SK-N-SH (cell line): Measurements from ENCODE around the gene UBE2S. TPM values are rescaled to one million over a fixed set of nuclear protein-coding genes. Genes with fewer than 3 reads are reported as not detected.

Source experiments
- CTCF ChIA-PET: fragments of 300-600, 350-600 bp; formaldehyde crosslinking; extraction: SDS; loops from one replicate; lab custom pipeline; 2021; lab: Yijun Ruan, JAX
- POLR2A ChIA-PET: fragments of 350-600 bp; sonication (Branson Sonifier 250); formaldehyde crosslinking; extraction: SDS; loops from one replicate; lab custom pipeline; 2020; ENCODE audit warnings: antibody characterized with exemption, inconsistent platforms; lab: Yijun Ruan, JAX
- DNase-seq: peaks from one replicate; pipeline ENCODE4 v3.0.0; 2012
- H2AFZ ChIP-seq: fragments of 200-600 bp; sonication (generic); 2 replicates; pipeline ENCODE4 v1.8.1; 2016; ENCODE audit warnings: antibody characterized with exemption, mild to moderate bottlenecking, low read depth
- H3F3A ChIP-seq: fragments of 200-600 bp; sonication (generic); replicated peaks from 2 replicates; pipeline ENCODE3; 2016; ENCODE audit warnings: antibody characterized with exemption, mild to moderate bottlenecking; ENCODE audit not compliant: insufficient read depth
- H3K27ac ChIP-seq, 2 experiments: fragments of 200-500 bp in 1 of 2; fragments of 200-600 bp in 1 of 2; sonication (Bioruptor generic) in 1 of 2; sonication (generic), shearing (Covaris generic) in 1 of 2; 2 replicates each; pipeline versions ENCODE4 v1.5.1 to v1.6.1; 2014 to 2016; ENCODE audit warnings: low read depth in 2 of 2, inconsistent platforms in 1 of 2, low read length in 1 of 2, mild to moderate bottlenecking in 1 of 2, mixed read lengths in 1 of 2
- H3K27me3 ChIP-seq: fragments of 200-600 bp; sonication (generic), shearing (Covaris generic); 2 replicates; pipeline ENCODE4 v1.6.1; 2016; ENCODE audit warnings: mixed run types; ENCODE audit not compliant: insufficient read depth
- H3K36me3 ChIP-seq, 2 experiments: fragments of 200-500 bp in 1 of 2; fragments of 200-600 bp in 1 of 2; sonication (Bioruptor generic) in 1 of 2; sonication (generic) in 1 of 2; replicated peaks in 1 of 2; 2 replicates each; pipeline versions ENCODE3 to v1.5.1; 2014 to 2016; ENCODE audit warnings: low read length in 1 of 2, mild to moderate bottlenecking in 1 of 2; ENCODE audit not compliant: insufficient read depth in 2 of 2, control insufficient read depth in 1 of 2
- H3K4me1 ChIP-seq, 2 experiments: fragments of 200-500 bp in 1 of 2; fragments of 200-600 bp in 1 of 2; sonication (Bioruptor generic) in 1 of 2; sonication (generic), shearing (Covaris generic) in 1 of 2; 2 replicates each; pipeline versions ENCODE4 v1.5.1 to v1.6.1; 2014 to 2016; ENCODE audit warnings: low read depth in 1 of 2, low read length in 1 of 2, mixed run types in 1 of 2; ENCODE audit not compliant: insufficient read depth in 2 of 2, control insufficient read depth in 1 of 2
- H3K4me2 ChIP-seq: fragments of 200-600 bp; sonication (generic), shearing (Covaris generic); 2 replicates; pipeline ENCODE4 v1.6.1; 2017; ENCODE audit warnings: mixed run types
- H3K4me3 ChIP-seq, 2 experiments: fragments of 200-500 bp in 1 of 2; fragments of 200-600 bp in 1 of 2; sonication (Bioruptor generic) in 1 of 2; sonication (generic), shearing (Covaris generic) in 1 of 2; 2 replicates each; pipeline versions ENCODE4 v1.5.1 to v1.8.1; 2014 to 2016; ENCODE audit warnings: low read depth in 2 of 2, inconsistent platforms in 1 of 2, low read length in 1 of 2, mild to moderate bottlenecking in 1 of 2, mixed read lengths in 1 of 2, moderate library complexity in 1 of 2
- H3K79me2 ChIP-seq: fragments of 200-600 bp; sonication (generic); 2 replicates; pipeline ENCODE4 v1.8.1; 2017; ENCODE audit warnings: mild to moderate bottlenecking; ENCODE audit not compliant: insufficient read depth
- H3K9ac ChIP-seq: fragments of 200-600 bp; sonication (generic); 2 replicates; pipeline ENCODE4 v1.6.1; 2017; ENCODE audit warnings: mixed run types
- H3K9me2 ChIP-seq: fragments of 200-600 bp; sonication (generic); 2 replicates; pipeline ENCODE4 v1.6.1; 2017; ENCODE audit warnings: mixed run types
- H3K9me3 ChIP-seq: fragments of 200-600 bp; sonication (generic); 2 replicates; pipeline ENCODE4 v1.6.1; 2017; ENCODE audit warnings: mixed run types, mild to moderate bottlenecking, moderate library complexity
- H4K20me1 ChIP-seq: fragments of 200-600 bp; sonication (generic); 2 replicates; pipeline ENCODE4 v1.6.1; 2017; ENCODE audit warnings: mild to moderate bottlenecking, mixed run types; ENCODE audit not compliant: insufficient read depth
- CHD2 ChIP-seq: fragments of 150-350 bp; IDR thresholded peaks from 2 replicates; pipeline ENCODE4 v1.6.1; 2018; ENCODE audit warnings: low read length; ENCODE audit not compliant: partially characterized antibody
- ELF1 ChIP-seq: IDR thresholded peaks from 2 replicates; pipeline ENCODE4 v1.4.0; 2012
- EP300 ChIP-seq, 2 experiments: IDR thresholded peaks; 2 replicates each; pipeline versions ENCODE4 v1.4.0 to v1.6.1; 2012; ENCODE audit warnings: borderline replicate concordance in 1 of 2, low read depth in 1 of 2, low read length in 1 of 2
- EZH2phosphoT487 ChIP-seq: fragments of 200-600 bp; sonication (generic); IDR thresholded peaks from 2 replicates; pipeline ENCODE4 v1.6.1; 2017; ENCODE audit warnings: low read depth, mixed run types, mild to moderate bottlenecking, antibody characterized with exemption, moderate library complexity, borderline replicate concordance
- FOSL2 ChIP-seq: IDR thresholded peaks from 2 replicates; pipeline ENCODE4 v1.4.0; 2012; ENCODE audit warnings: low read depth, mild to moderate bottlenecking, moderate library complexity, borderline replicate concordance
- FOXJ3 ChIP-seq: sonication (generic); formaldehyde crosslinking; IDR thresholded peaks from 2 replicates; pipeline ENCODE4 v1.5.1; 2020; ENCODE audit warnings: mild to moderate bottlenecking, missing genetic modification reagents
- GABPA ChIP-seq: IDR thresholded peaks from 2 replicates; pipeline ENCODE4 v1.4.0; 2012; ENCODE audit warnings: low read depth, mild to moderate bottlenecking
- MEF2A ChIP-seq: IDR thresholded peaks from 2 replicates; pipeline ENCODE4 v1.4.0; 2012; ENCODE audit warnings: low read depth, borderline replicate concordance
- MXI1 ChIP-seq: IDR thresholded peaks from 2 replicates; pipeline ENCODE4 v1.6.1; 2012; ENCODE audit warnings: mild to moderate bottlenecking, low read depth, low read length, improper control_type of control experiment
- NFIC ChIP-seq: IDR thresholded peaks from 2 replicates; pipeline ENCODE4 v1.4.0; 2012; ENCODE audit warnings: borderline replicate concordance
- POLR2AphosphoS5 ChIP-seq: IDR thresholded peaks from 2 replicates; pipeline ENCODE4 v1.6.1; 2012; ENCODE audit warnings: low read depth, low read length
- RAD21 ChIP-seq: IDR thresholded peaks from 2 replicates; pipeline ENCODE4 v1.6.1; 2012; ENCODE audit warnings: mild to moderate bottlenecking, low read length
- SIN3A ChIP-seq: IDR thresholded peaks from 2 replicates; pipeline ENCODE4 v1.6.1; 2012; ENCODE audit warnings: low read depth, mild to moderate bottlenecking, low read length, moderate library complexity, borderline replicate concordance
- TAF1 ChIP-seq: IDR thresholded peaks from 2 replicates; pipeline ENCODE4 v1.6.1; 2012; ENCODE audit warnings: low read depth, mild to moderate bottlenecking, low read length, moderate library complexity, borderline replicate concordance
- USF2 ChIP-seq: fragments of 150-350 bp; IDR thresholded peaks from 2 replicates; pipeline ENCODE4 v1.6.1; 2017; ENCODE audit warnings: antibody characterized with exemption, low read length, low read depth, borderline replicate concordance
- ZBTB33 ChIP-seq: IDR thresholded peaks from 2 replicates; pipeline ENCODE4 v1.4.0; 2012; ENCODE audit warnings: low read depth, borderline replicate concordance
- WGBS: methylation state at CpG from one replicate; pipeline ENCODE4 v1.1.6; 2017; ENCODE audit warnings: low lambda C conversion rate; 5-methylcytosine and 5-hydroxymethylcytosine counted together
- polyA plus RNA-seq, 3 experiments: library from polyadenylated mRNA; depleted of rRNA; stranded (reverse); fragments of >200 nt; gene quantifications; 2 replicates each; pipeline ENCODE4 v1.2.3, GENCODE V29; 2012

UBE2S gene
- polyA plus RNA-seq, 1 of the 3 experiments (the other 2 are of a cell fraction) = 133 TPM

- no peak for DNase-seq
- CTCF ChIA-PET = interaction anchor here (1.6 kb wide), 1 partner anchor 57 kb away, joined by 3 read pairs; no protein-coding TSS in a partner anchor
- POLR2A ChIA-PET = interaction anchor here (0.9 kb wide), 1 partner anchor 19 kb away, joined by 6 read pairs; no protein-coding TSS in a partner anchor
Observed at GRCh38 chr19:55358493-55358892, 49.1 kb downstream of the UBE2S start.

GRCh38 chr19:55355213-55355821 is 52.3 kb downstream of the UBE2S start:
- Histone ChIP-seq H3K9me2 (no peaks in the 10 kb centered on the region), H2AFZ (no peak overlapping the region), H3K4me2 (no peak overlapping the region), H3K79me2 (no peaks in the 10 kb centered on the region), H3K27ac (no peak overlapping the region), H3K36me3 (no peaks in the 10 kb centered on the region), H3K4me3 (no peak overlapping the region), H4K20me1 (no peaks in the 10 kb centered on the region), H3K9me3 (no peaks in the 10 kb centered on the region), H3K4me1 (peaks cover 0 to 21% of the 10 kb centered on the region in 2 experiments; a peak in 1 of 4 replicates), H3K9ac (no peak overlapping the region), H3F3A (peaks cover 9% of the 10 kb centered on the region), H3K27me3 (peaks cover 38% of the 10 kb centered on the region)
- CTCF ChIA-PET = interaction anchor here (1.0 to 2.6 kb wide), 3 partner anchors 29 to 63 kb away, joined by 4 to 8 read pairs (median 8); partner anchors contain the start of gene TMEM238
- TF ChIP-seq MXI1 (no peak), NFIC (no peak), MEF2A (no peak), USF2 (no peak), FOSL2 (no peak), EZH2phosphoT487 (no peak), FOXJ3 (no peak), RAD21 (no peak), ELF1 (no peak), EP300 (IDR thresholded peaks at IDR 0.05; ENCODE audit: borderline replicate concordance in 1 of 2, low read depth in 1 of 2, low read length in 1 of 2) (no peak), POLR2AphosphoS5 (no peak), CHD2 (no peak), TAF1 (no peak)
- peak; percentile 72 for DNase-seq
- POLR2A ChIA-PET = interaction anchor here (1.2 kb wide), 1 partner anchor 14 kb away, joined by 4 read pairs; no protein-coding TSS in a partner anchor
- WGBS = 33% methylated on average over 12 of the region's 13 CpGs

More at GRCh38 chr19:55358493-55358892, 49.1 kb downstream of the UBE2S start:
- no peak overlapping the region for H3K27ac ChIP-seq
- no peaks in the 10 kb centered on the region for H3K9me2 ChIP-seq
- H2AFZ ChIP-seq = no peak overlapping the region
- no peaks in the 10 kb centered on the region for H4K20me1 ChIP-seq
- H3K4me2 ChIP-seq = no peak overlapping the region
- no peak overlapping the region for H3K4me3 ChIP-seq
- peaks cover 23% of the 10 kb centered on the region for H3K27me3 ChIP-seq
- TF ChIP-seq EP300 (IDR thresholded peaks at IDR 0.05; ENCODE audit: borderline replicate concordance in 1 of 2, low read depth in 1 of 2, low read length in 1 of 2) = no peak
- TF ChIP-seq FOXJ3 = no peak
- no peak for TF ChIP-seq GABPA
- no peak for TF ChIP-seq SIN3A
- no peak for TF ChIP-seq USF2
- TF ChIP-seq ZBTB33 = no peak
- TF ChIP-seq, all 33 proteins: peak for 0
- Histone ChIP-seq H3K36me3 (no peaks in the 10 kb centered on the region), H3K4me1 (peaks cover 0 to 13% of the 10 kb centered on the region in 2 experiments; a peak in 1 of 4 replicates), H3K9me3 (no peaks in the 10 kb centered on the region), H3K79me2 (no peaks in the 10 kb centered on the region), H3K9ac (no peak overlapping the region), H3F3A (peaks cover 9% of the 10 kb centered on the region)
- 97% methylated on average over 9 of the region's 19 CpGs for WGBS
